ENCODE data around the gene TCEANC2.

The TCEANC2 gene

DNA sequence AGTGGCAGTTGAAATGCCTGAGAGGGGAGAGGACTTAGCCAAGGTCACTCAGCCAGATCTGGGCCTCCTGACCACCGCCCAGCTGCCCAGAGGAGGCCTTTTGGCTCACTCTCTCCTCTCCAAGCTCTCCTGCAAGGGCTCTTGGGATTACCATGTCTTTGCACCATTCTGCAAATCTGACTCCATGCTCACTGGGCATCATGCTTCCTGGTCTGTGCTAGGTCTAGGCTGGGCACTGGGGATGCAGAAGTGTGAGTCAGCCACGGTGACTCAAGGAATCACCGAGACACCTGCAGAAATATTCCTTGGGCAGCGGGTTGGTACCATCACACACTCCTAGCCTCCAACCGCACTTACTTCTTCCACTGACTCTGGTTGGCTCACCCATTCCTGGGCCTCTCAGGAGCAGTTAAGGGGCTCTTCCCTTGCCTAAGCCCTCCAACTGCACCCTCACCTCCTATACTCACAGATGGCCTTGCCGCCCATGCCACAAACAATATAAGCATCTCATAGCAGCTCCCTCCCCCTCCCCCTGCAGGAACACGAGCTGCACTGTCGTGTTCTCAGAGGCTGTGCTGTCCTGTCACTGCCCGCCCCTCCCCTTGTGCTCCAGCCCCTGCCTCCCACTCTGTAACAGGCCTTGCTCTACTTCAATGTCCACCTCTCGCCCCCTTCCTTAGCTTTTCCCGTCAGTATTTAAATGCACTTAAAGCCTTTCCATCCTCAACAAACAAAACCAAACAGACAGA is 64.6 kb downstream of the TCEANC2 start:
- no peak for DNase-seq

DNA sequence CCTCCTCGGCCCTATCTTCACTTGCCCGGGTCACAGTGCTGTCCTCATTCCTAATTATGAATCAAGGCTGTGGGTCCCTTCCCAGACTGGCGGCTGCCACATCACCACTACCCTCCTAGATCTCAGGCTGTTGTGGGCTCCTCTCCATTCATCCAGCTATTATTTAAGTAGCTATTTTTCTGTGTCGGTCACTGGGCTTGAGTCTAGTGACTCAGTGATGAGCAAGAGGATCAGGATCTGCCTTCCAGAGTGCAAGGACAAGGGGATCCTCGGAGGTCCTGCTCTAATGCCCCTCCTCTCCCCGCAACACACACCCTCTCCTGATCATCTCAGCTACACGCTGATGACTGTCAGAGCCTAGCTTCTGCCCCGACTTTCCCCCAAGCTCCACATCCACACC is 65.3 kb downstream of the TCEANC2 start:
- DNase-seq = no peak

DNA sequence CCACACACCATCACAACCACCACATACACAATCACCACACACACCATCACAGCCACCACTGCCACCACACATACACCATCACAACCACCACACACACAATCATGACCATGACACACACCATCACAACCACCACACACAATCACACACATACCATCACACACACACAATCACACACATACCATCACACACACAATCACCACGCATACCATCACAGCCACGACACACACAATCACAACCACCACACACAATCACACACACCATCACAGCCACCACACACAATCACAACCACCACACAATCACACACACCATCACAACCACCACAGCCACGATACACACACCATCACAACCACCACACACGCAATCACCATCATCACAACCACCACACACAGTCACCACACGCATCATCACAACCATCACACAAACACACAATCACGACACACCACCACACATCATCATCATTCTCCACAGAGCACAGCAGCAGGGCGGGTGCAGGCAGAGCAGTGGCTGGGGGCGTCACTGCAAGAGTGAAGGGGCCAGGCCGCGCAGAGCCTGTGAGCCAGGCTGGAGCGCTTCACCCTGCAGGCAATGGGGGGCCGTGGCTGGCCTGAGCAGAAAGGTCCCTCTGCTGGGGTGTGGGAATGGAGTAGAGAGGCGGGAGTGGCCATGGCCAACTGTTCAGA is 66.8 kb downstream of the TCEANC2 start:
- no peak for DNase-seq

DNA sequence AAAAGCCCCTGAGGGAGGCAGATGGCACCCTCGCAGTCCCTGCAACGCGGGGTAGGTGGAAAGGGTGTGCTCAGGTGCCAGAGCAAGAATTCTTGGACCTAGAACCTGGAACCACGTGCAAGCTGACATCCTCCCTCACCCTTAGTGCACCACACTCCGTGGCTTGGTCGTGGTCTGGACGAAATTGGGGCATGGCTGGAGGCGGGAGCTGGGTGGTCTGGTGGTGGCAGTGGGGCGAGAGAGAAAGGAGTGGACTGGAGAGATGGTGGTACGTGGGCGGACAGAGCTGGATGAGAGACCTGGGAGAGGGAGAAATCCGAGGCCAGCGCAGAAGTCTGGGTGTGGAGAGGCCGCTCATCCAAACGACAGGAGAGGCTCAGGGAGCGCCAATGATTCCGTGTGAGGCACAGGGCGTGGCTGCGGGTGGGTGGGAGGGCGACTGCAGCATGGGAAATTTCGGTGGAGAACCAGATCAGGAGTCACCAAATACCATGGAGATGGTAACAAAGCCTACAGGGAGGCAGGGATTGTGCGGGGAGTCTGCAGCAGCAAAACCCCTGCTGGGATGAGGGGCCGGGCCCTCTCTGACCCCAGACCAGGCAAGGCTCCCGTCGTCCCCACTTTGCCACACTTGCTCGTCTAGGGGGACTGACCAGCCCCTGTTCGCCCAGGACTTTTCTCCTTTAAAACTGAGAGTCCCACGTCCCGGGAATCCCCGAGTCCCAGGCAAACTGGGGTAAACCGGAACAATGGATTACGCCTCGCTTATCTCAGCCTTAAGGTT is 67.5 kb downstream of the TCEANC2 start:
- no peak for DNase-seq

DNA sequence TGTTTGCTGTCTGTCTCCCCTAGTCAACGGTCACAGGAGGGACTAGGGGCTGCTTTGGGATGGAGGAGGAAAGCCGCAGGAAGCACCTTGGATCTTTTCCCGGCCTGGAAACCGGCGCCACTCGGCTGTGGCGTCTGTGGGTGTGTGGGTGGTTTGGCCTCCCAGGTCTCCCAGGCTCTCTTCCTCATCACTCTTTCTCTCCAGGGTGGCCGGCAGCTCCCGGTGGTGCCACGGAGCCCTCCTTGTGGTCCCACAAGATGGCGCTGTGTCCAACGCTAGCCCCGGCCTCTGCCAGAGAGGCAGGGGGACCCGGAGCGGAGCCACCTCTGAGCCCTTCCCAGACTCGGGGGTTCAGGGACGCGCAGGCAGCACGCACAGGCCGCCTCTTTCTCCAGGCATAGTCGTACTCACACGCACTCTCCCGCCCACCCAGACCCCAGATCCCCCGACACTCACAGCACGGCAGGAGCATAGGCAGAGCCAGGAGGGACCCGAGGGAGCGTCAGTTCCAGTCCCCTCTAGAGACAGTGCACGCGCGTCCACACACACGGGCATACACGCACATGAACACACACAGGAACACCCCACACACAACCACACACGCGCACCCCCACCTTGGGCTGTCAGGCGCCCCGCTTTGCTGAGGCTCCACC is 68.2 kb downstream of the TCEANC2 start:
- peak; percentile 94 for DNase-seq

- no peak for DNase-seq
Observed at GRCh38 chr1:54122135-54122751, 68.8 kb downstream of the TCEANC2 start.

GRCh38 chr1:54122992-54123391 is 69.6 kb downstream of the TCEANC2 start:
- DNase-seq = no peak

GRCh38 chr1:54124472-54124871 is 71.1 kb downstream of the TCEANC2 start:
- no peak for DNase-seq

GRCh38 chr1:54124906-54125305 is 71.5 kb downstream of the TCEANC2 start:
- DNase-seq = no peak

DNA sequence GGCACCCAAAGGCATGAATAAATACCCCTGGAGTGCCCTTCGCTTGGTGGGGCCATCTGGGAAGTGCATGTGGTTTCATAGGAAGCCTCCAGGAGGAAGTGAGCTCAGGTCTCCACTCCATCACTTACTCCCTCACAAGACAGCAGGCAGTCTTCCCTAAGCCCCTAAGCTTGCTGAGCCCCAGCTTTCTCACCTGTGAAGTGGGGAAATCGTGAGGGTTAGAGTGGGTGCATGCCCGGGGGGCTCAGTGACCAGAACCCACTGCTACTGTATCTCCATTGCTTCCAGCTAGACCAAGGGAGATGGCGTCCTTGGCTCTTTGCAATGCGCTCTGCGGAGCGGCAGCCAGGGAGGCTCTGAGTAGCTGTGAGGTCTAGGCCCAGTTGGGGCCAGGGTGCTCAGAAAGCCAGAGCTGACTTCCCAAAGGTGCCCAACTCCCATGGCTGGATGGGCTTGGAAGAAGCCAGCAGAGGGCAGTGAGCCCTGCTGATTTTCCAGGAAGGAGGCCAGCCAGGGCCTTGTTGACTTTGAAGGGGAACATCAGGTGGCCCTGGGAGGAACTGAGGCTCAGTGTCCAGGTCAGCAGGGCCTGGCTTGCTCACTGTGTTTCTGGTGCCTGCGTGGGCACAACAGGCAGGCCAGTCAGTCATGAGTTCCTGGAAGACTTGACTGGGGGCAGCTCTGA is 72.1 kb downstream of the TCEANC2 start:
- no peak for DNase-seq

- DNase-seq = no peak
Observed at GRCh38 chr1:54126271-54126815, 72.9 kb downstream of the TCEANC2 start.

DNA sequence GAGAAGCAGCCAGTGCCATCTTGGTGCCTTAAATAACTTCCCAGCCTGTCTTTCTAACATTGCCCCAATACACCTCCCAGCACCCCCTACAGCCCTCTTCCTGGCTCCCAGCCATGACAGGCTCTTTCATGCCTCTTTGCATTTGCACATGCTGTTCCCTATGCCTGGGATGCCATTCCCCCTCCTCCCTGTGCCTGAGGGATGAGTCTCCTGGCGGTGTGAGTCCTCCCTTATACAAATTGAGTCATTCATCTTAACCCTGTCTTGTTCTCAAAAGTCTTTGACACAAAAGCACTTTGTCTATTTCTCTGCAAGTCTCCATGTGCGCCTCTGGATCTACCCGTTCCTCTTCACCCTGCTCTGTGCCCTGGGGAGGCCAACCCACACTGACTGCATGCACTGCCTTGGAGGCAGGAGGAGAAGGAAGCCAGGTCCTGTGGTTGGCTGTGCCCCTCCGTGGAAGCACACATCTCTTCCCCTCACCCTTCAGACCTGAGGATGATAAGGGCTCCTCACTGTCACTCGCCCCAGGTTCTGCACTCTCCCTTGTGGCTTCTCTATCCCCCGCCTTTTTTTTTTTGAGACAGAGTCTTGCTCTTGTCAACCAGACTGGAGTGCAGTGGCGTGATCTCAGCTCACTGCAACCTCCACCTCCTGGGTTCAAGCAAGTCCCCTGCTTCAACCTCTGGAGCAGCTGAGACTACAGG is 74.3 kb downstream of the TCEANC2 start:
- DNase-seq = no peak

GRCh38 chr1:54129858-54130257 is 76.5 kb downstream of the TCEANC2 start:
- no peak for DNase-seq

DNA sequence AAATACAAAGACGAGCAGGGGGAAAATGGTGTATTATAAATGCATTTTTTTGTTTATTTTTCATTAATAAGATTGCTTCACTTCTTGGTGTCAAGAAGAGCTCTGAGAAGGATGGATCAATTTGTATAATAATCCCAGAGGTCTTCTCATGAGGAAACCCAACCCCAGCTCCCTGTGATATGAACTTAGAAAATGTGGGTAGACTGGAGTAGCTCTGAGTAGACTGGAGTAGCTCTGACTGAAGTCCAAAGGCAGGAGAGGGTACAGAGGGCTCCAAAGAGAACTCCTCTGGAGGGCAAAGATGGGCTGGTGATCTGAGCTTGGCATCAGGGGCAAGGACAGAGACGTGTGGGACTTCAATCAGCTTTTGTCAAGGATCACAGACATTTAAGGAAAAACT is 78.0 kb downstream of the TCEANC2 start:
- no peak for DNase-seq

DNA sequence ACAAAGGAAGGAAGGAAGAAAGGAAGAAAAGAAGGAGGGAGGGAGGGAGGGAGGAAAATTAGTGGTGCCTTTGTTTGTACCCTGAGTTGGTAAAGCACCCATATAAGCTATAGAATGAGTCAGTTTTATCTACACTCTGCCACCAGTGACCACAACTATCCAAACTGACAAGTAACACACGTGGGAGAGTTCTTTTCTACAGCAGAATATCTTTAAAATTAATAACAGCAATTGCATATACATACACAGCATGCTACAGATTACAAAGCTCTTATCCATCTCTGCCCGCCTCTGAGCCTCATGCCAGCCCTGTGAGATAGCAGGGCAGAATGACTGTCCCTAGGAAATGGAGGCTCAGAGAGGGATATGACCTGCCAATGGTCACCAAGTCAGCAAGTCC is 79.1 kb downstream of the TCEANC2 start:
- no peak for DNase-seq

- no peak for DNase-seq
Observed at GRCh38 chr1:54134295-54134694, 80.9 kb downstream of the TCEANC2 start.

- no peak for DNase-seq
Observed at GRCh38 chr1:54135436-54136120, 82.2 kb downstream of the TCEANC2 start.

GRCh38 chr1:54136269-54136896 is 83.0 kb downstream of the TCEANC2 start:
- DNase-seq = no peak

DNA sequence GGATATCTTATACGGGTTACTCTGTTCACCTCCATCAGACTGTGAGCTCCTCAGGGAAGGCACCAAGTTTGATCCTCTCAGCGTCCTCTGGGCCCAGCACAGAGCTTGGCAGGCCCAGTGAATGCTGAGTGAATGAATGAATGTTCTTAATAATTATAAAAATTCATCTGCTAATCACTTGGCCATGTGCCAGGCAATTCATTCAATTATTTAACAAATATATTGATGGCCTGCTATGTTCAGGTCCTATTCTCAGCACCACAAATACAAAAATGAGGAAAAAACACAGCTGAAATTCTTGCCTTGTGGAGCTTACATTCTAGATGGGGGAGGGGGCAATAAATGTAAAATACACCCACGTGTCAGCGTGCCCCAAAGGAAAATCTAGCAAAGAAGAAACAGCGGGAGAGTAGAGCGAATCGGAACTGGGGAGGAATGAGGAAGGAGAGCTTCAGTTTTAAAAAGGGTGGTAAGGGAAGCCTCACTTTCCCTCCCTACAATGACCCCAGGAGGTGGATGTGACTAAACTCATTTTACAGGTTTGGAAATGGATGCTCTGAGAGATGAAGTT is 83.6 kb downstream of the TCEANC2 start:
- no peak for DNase-seq
